EL (cell line): Measurements from ENCODE around the gene NFKBIE.
A peak's percentile ranks its signal among the peaks of the same experiment; 100 is the strongest.

ENCODE experiments used
- DNase-seq: peaks from one replicate; pipeline ENCODE4 v3.0.0-alpha.2; 2016

The NFKBIE gene

DNA sequence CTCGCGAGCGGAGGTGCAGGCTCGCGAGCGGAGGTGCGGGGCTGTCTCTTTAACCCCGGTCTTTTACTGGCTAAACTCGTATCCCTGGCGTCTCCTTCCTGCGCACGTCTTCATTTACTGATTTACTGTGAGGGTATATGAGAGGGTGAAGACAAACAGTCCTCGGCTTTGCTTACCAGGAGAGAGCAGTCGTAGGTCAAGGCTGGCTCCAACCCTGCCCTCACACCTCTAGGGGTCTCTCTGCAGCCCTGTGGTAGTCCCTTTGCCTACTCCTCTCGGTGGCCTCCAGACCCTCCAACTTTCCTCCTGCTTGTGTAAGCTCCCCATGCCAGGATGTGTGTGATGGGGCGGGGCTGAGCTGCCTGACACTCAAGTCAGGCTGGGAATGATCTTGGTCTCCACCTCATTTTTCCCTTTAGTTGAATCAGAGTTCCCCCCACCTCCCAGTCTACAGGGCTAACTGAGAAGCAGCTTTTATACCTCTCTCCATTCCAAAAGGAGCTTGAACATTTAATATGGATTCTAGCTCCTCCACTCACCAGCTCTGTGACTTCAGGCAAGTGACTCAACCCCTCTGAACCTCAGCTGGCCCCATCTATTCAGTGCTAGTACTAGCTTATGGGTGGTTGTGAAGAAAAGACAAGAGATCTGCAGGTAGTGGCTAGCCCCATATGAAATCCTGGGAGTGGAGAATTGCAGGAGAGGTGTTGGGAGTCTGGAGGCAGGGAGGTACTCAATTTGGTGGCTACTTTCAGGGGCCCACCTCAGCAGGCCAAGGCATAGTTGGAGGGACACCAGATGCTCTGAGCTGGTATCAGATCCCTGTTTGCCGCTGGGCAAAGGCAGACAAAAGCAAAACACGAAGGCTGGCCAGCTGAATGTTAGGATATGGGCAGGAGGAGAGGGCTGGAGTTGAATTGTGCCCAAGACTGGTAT lies 41.1 kb downstream of the NFKBIE start:
- DNase-seq, result peak; percentile 49

DNA sequence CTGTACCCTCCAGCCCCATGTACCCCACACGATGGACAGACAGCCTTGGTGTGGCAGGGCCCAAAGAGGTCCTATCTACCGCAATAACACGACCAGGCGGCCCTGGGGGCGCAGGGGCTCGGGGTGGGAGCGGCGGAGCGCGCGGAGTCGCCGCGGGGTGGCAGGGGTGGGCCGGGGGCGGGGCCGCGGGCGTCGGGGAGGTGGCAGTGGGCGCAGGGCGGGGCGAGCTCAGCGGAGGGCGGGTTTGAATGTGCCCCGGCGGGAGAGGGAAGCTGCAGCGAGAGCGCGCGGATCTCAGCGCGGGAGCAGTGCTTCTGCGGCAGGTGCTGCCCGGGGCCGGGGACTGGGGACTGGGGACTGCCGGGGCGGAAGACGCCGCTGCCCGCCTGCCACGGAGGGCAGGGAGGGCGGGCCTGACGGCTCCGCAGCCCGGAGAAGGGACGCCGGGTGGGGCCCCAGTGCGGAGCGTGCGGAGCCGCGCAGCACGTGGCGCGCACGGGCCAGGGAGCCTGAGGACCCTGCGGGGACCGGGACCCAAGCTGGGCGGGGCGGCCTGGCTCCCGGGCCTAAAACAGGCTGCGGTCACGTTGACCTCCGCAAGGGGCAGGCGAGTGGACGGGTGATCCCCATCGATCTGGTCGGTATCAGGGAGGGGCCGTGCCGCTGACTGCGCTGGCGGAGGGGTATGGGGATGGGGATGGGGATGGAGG lies 41.9 kb downstream of the NFKBIE start, which contains the start of gene SLC29A1:
SLC29A1 (plus strand) TSS at position 277 of the 710 bp plus-strand sequence. CDS start 3,719 bp downstream, outside the sequence.
- peak; percentile 78 for DNase-seq

DNA sequence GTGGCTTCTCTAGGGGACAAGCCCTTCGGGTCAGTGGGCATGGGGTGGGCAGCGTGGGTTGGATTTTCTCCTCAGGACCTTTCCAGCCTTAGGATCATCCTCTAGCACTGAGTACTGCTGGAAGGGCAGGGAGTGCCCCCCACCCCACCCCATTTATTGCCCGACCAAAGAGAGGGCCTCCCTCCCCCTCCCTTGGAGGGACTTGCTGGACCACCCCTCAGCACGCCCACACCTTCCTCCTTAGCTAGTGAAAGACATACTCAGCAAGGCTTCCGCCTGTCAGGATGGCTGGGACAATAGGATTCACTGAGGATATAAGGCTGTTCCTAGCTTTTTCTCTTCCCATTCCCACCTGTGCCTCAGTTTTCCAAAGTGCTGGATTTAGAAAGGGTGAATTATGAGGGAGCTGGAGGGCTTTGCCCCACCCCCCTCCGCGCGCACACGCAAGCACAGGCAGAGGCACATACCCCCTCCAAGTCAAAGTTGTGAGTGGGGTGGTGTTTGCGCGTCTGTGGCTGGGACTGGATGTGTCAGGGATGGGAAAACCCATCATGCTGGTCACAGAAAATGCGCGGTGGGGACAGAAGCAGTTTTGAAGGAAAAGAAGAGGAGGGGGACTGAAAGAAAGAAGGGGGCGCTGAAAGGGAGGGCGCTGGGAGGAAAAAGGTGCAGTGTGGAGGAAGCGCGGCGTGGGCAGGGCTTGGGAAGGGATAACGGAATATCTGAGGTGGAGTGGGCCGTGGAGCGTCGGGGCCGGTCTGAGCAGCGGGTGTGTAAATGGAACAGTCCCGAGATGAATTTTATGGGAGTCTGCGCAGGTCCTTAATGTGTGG lies 42.6 kb downstream of the NFKBIE start:
- no peak for DNase-seq

DNA sequence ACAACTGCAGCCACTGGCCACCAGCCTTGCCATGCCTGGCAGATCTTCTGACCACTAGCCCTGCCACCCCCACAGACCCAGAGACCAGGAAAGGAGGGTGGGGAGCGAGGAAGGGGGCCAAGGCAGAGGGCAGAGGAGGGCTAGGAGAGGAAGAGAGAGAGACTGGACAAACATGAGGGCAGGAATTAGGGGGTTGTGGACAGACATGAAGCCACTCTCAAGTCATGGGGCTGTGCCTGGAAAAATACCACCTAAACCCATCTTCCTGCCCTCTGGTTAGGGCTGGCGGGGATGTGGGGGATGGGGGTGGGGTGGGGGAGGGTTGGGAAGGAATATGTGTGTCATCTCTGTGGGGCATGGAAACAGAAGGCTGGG lies 43.4 kb downstream of the NFKBIE start:
- DNase-seq, result no peak

DNA sequence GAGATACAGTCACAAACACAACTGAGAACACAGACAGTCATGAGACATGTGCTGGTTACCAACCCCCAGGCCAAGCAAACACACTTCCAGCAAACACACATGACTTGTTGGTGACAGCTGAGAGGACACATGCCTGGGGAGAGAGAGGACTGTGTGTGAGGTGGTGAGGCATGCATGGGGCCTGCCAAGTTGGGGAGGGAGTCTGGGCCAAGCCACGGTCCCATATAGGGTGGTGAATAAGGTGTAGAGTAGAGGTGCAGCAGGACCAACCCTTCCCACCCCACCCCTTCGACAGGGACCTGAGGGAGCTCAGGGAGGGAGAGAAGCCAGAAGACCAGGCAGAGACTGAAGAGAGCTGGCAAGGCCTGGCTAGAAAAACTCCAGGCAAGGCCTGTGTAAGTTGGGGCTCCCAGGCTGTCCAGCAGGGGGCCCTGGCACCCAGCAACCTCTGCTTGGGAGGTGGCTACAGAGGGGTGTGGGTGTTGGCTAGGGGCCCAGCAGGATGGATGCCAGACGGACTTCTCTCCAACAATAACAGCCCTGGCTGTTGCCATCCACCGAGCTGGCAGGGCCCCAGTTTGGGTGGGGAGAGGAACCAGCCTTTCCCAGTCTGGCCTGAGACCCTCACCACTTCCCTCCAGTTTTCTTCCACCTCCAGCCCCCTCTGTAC lies 43.9 kb downstream of the NFKBIE start:
- peak; percentile 87 for DNase-seq

DNA sequence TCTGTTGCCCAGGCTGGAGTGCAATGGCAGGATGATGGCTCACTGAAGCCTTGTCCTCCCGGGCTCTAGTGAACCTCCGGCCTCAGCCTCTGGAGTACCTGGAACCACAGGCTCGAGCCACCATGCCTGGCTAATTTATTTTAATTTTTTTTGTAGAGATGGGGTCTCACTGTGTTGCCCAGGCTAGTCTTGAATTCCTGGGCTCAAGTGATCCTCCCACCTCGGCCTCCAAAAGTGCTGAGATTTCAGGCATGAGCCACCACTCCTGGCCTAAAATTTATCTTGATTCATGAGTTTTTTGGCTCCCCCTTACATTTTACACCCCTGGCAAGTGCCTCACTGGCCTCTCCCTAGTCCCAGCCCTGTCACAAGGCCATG lies 44.4 kb downstream of the NFKBIE start:
- no peak for DNase-seq

DNA sequence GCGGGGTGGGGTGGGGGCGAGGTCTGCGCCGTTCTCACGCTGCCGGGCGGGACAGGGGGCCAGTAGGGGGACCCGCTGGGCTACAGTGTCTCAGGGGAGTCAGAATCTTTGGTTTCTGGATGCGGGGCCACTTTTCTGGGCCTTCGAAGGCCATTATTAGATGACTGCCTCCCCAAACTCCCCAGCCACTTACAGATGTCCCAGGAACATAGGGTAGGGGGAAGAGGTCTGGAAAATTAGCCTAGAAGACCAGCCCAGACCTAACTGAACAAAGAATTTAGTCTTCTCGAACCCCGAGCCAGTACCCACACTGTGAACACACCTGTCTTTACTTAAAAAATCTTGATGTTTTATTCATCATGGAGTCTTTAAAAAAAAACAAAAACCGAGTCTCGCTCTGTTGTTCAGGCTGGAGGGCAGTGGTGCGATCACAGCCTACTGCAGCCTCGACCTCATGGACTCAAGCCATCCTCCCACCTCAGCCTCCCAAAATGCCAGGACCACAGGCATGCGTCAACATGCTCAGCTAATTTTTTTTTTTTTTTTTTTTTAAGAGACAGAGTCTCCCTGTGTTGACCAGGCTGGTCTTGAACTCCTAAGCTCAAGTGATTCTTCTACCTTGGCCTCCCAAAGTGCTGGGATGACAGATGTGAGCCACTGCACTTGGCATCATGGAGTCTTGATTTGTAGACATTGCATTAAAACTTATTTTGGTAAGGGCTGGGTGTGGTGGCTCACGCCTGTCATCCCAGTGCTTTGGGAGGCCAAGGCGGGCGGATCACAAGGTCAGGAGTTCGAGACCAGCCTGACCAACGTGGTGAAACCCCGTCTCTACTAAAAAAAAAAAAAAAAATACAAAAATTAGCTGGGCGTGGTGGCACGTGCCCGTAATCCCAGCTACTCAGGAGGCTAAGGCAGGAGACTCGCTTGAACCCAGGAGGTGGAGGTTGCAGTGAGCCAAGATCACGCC lies 45.3 kb downstream of the NFKBIE start:
- DNase-seq, result no peak

DNA sequence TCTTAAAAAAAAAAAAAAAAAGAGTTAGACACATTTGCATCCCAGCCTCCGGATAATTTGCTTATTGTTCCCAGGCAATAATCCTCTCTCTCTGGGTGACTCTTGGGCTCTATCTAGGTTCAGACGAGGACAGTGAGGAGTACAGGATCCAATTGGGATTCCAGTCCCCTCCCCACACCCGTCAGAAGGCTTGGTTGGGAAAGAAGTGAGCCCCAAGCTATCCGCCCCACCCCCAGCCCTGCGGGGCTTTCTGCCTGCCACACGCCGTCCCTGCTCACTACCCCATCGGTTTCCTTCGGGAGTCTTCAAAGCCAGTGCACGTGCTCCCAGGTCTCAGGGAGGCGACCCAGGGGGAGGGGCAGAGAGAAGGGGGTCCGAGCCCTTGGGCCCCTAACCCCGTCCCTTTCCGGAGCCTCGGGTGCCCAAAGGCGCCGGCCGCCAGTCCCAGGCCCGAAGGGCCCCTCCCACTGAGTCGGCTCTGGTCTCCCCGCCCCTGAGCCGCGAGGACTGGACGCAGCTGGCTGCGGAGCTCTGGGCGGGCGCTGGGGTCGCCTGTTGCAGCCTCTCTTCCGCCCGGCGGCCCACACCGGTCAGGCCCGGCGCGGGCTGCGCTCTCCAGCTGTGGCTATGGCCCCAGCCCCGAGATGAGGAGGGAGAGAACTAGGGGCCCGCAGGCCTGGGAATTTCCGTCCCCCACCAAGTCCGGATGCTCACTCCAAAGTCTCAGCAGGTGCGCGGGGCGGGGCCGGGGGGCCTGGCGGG lies 46.1 kb downstream of the NFKBIE start:
- peak; percentile 78 for DNase-seq

DNA sequence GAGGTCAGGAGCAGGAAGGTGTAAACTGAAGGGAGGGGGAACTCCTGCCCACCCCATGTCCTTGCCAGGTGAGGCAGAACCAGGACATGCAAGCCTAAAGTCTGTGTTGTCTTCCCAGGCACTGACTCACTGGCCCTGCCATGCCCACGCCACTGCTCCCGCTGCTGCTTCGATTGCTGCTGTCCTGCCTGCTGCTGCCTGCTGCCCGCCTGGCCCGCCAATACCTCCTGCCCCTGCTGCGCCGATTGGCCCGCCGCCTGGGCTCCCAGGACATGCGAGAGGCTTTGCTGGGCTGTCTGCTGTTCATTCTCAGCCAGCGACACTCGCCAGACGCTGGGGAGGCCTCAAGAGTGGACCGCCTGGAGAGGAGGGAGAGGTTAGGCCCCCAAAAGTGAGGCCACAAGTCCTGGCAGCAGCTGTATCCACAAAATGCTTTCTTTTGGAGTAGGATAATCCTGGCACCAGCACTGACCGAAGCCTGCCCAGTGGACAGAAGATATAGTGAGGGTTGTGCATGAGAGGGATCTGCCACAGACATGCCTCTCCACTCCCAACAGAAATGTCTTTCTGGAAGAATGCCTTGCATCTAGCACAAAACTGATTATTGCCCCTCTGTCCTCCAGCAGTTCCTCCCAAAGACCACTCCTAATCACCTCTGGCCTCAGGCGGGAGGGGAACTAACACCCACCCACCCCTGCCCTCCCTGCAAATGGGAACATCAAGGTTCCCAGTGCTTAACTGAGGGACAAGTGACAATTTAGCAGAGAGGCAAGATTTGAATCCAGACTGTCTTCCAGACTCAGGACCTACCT lies 47.8 kb downstream of the NFKBIE start:
- no peak for DNase-seq

DNA sequence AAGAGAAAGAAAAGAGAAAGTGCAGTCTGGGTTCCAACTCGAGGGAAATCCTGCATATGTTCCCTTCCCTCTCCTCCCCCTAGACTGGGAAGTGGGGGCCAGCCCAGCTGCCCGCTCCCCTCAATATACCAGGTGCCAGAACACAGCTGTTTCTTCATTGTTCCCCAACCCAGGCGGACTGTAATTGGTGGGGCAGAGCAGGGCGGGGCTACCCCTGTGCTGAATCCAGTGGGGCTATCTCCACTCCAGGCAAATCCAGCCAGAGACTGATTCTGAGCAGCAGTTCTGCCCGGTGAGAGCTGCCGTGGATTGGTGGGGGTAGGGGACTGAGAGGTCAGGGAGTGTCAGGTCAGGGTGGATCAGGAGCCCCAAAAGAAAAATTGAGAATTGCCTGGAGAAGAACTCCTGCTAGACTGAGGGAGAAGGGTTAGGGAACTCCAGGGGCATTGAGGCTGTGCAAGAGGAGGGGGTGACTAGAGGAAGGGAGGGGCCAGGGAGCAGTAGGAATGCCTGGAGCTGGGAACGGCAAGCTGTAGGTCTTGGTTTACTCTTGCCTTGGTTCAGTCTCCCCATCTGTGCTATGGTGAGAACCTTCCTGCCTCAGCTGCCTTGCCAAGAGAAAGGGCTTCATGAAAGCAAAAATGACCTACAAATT lies 48.5 kb downstream of the NFKBIE start, which contains the start of gene MYMX:
MYMX (plus strand) TSS at position 250 of the 655 bp plus-strand sequence. CDS start 546 bp downstream, outside the sequence.
- no peak for DNase-seq

DNA sequence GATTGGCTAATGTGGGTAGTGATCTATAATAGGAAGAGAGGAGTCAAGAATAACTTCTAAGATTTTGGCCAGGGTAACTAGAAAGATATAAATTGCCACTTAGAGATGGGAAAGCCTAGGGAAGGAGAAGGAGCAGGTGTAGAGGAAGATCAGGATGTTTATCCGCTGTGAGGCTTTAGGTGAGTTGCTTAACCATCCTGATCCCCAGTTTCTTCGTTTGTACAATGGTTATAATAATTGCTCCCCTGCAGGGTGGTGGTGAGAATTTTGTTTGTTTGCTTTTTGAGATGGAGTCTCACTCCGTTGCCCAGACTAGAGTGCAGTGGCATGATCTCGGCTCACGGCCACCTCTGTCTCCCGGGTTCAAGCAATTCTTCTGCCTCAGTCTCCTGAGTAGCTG lies 51.0 kb downstream of the NFKBIE start:
- DNase-seq, result no peak

DNA sequence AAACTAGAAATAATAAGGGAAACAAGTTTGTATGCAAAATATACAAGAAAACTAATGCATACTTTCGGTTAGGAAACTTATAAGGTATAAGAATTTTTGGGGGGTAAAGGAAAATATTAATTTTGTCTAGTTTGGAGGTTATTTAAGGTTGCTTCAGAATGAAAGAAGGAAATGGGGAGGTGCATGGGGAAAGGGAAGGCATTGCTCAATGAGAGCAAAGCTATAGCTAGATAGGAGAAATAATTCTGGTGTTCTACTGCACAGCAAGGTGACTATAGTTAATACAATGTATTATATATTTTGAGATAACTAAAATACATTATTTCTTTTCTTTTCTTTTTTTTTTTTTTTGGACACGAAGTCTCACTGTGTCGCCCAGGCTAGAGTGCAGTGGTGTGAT lies 54.1 kb downstream of the NFKBIE start:
- DNase-seq, result no peak
